Measurements from ENCODE around the gene FITM1.
A peak's percentile ranks its signal among the peaks of the same experiment; 100 is the strongest.

Gene FITM1

GRCh38 chr14:24135584-24135833, 5.0 kb downstream of the FITM1 start:
- Mint-ChIP-seq H3K27me3 (no peaks in the 10 kb centered on the region), H3K9me3 (no peaks in the 10 kb centered on the region), H3K27ac (peak overlapping the region; percentile 76), H3K4me1 (ENCODE audit: low read depth) (peaks cover 64% of the 10 kb centered on the region), H3K36me3 (ENCODE audit: low read depth) (peaks cover 60% of the 10 kb centered on the region), H3K4me3 (peak overlapping the region; percentile 85)
- intact Hi-C loops (cut with micrococcal nuclease) = no loop called here

GRCh38 chr14:24135834-24136683, 5.6 kb downstream of the FITM1 start, which contains the start of gene PSME1:
PSME1 (plus strand) TSS chr14:24136194; CDS start chr14:24136263, 69 bp downstream.
- Mint-ChIP-seq H3K36me3 (ENCODE audit: low read depth) (peaks cover 61% of the 10 kb centered on the region), H3K4me1 (ENCODE audit: low read depth) (peaks cover 64% of the 10 kb centered on the region), H3K27ac (peak within 1 kb of the TSS; percentile 76), H3K4me3 (peak within 1 kb of the TSS; percentile 85), H3K9me3 (no peaks in the 10 kb centered on the region), H3K27me3 (no peaks in the 10 kb centered on the region)
- intact Hi-C loops (cut with micrococcal nuclease) = loop anchor here (1.0 kb wide), 1 partner anchor 21 kb away; no protein-coding TSS in a partner anchor

- Mint-ChIP-seq H3K27me3 (no peaks in the 10 kb centered on the region), H3K4me3 (peak overlapping the region; percentile 85), H3K4me1 (ENCODE audit: low read depth) (peaks cover 62% of the 10 kb centered on the region), H3K36me3 (ENCODE audit: low read depth) (peaks cover 57% of the 10 kb centered on the region), H3K27ac (peak overlapping the region; percentile 76), H3K9me3 (no peaks in the 10 kb centered on the region)
- intact Hi-C loops (cut with micrococcal nuclease) = loop anchor here (1.0 kb wide), 1 partner anchor 22 kb away; no protein-coding TSS in a partner anchor
Observed at GRCh38 chr14:24136684-24137528, 6.4 kb downstream of the FITM1 start.

GRCh38 chr14:24137529-24138395, 7.3 kb downstream of the FITM1 start:
- Mint-ChIP-seq H3K9me3 (no peaks in the 10 kb centered on the region), H3K4me1 (ENCODE audit: low read depth) (peaks cover 66% of the 10 kb centered on the region), H3K4me3 (no peak overlapping the region), H3K27me3 (no peaks in the 10 kb centered on the region), H3K27ac (peak overlapping the region; percentile 76), H3K36me3 (ENCODE audit: low read depth) (peaks cover 52% of the 10 kb centered on the region)
- intact Hi-C loops (cut with micrococcal nuclease) = no loop called here

GRCh38 chr14:24138396-24139271, 8.2 kb downstream of the FITM1 start:
- peak overlapping the region; percentile 76 for H3K27ac Mint-ChIP-seq
- intact Hi-C loops (cut with micrococcal nuclease) = no loop called here
- no peaks in the 10 kb centered on the region for H3K9me3 Mint-ChIP-seq
- peaks cover 67% of the 10 kb centered on the region for H3K4me1 Mint-ChIP-seq (ENCODE audit: low read depth)
- H3K4me3 Mint-ChIP-seq = no peak overlapping the region
- H3K36me3 Mint-ChIP-seq (ENCODE audit: low read depth) = peaks cover 57% of the 10 kb centered on the region
- H3K27me3 Mint-ChIP-seq = no peaks in the 10 kb centered on the region

- Mint-ChIP-seq H3K27me3 (no peaks in the 10 kb centered on the region), H3K4me1 (ENCODE audit: low read depth) (peaks cover 72% of the 10 kb centered on the region), H3K36me3 (ENCODE audit: low read depth) (peaks cover 65% of the 10 kb centered on the region), H3K4me3 (no peak overlapping the region), H3K9me3 (no peaks in the 10 kb centered on the region), H3K27ac (peak overlapping the region; percentile 42)
- intact Hi-C loops (cut with micrococcal nuclease) = no loop called here
Observed at GRCh38 chr14:24139272-24139934, 8.9 kb downstream of the FITM1 start.

GRCh38 chr14:24141097-24141880, 10.8 kb downstream of the FITM1 start, which contains the start of gene EMC9:
EMC9 (minus strand) TSS chr14:24141591; CDS start chr14:24141304, 287 bp downstream.
- intact Hi-C loops (cut with micrococcal nuclease) = loop anchor here (1.0 kb wide), 1 partner anchor 27 kb away; the partner anchor contains the start of genes DCAF11 and NRL
- Mint-ChIP-seq H3K36me3 (ENCODE audit: low read depth) (peaks cover 81% of the 10 kb centered on the region), H3K4me3 (peak within 1 kb of the TSS; percentile 95), H3K4me1 (ENCODE audit: low read depth) (peaks cover 82% of the 10 kb centered on the region), H3K27me3 (no peaks in the 10 kb centered on the region), H3K27ac (peak within 1 kb of the TSS; percentile 86), H3K9me3 (no peaks in the 10 kb centered on the region)

GRCh38 chr14:24143511-24143910, 13.1 kb downstream of the FITM1 start:
- intact Hi-C loops (cut with micrococcal nuclease) = no loop called here

GRCh38 chr14:24144451-24144850, 14.0 kb downstream of the FITM1 start:
- Mint-ChIP-seq H3K27ac (no peak overlapping the region), H3K4me1 (ENCODE audit: low read depth) (peaks cover 69% of the 10 kb centered on the region), H3K27me3 (no peaks in the 10 kb centered on the region), H3K36me3 (ENCODE audit: low read depth) (peaks cover 80% of the 10 kb centered on the region), H3K9me3 (no peaks in the 10 kb centered on the region), H3K4me3 (no peak overlapping the region)
- intact Hi-C loops (cut with micrococcal nuclease) = no loop called here

More at GRCh38 chr14:24143511-24143910, 13.1 kb downstream of the FITM1 start:
- Mint-ChIP-seq H3K9me3 (no peaks in the 10 kb centered on the region), H3K27ac (no peak overlapping the region), H3K4me3 (no peak overlapping the region), H3K36me3 (ENCODE audit: low read depth) (peaks cover 80% of the 10 kb centered on the region), H3K4me1 (ENCODE audit: low read depth) (peaks cover 69% of the 10 kb centered on the region), H3K27me3 (no peaks in the 10 kb centered on the region)

GRCh38 chr14:24145219-24145618, 14.8 kb downstream of the FITM1 start:
- Mint-ChIP-seq H3K9me3 (no peaks in the 10 kb centered on the region), H3K27ac (peak overlapping the region; percentile 91), H3K36me3 (ENCODE audit: low read depth) (peaks cover 84% of the 10 kb centered on the region), H3K27me3 (no peaks in the 10 kb centered on the region), H3K4me3 (peak overlapping the region; percentile 98), H3K4me1 (ENCODE audit: low read depth) (peaks cover 69% of the 10 kb centered on the region)
- intact Hi-C loops (cut with micrococcal nuclease) = no loop called here

- peaks cover 67% of the 10 kb centered on the region for H3K4me1 Mint-ChIP-seq (ENCODE audit: low read depth)
- H3K36me3 Mint-ChIP-seq (ENCODE audit: low read depth) = peaks cover 85% of the 10 kb centered on the region
- peak overlapping the region; percentile 98 for H3K4me3 Mint-ChIP-seq
- peak overlapping the region; percentile 91 for H3K27ac Mint-ChIP-seq
- H3K27me3 Mint-ChIP-seq = no peaks in the 10 kb centered on the region
- H3K9me3 Mint-ChIP-seq = no peaks in the 10 kb centered on the region
- intact Hi-C loops (cut with micrococcal nuclease) = loop anchor here (2.0 kb wide), 2 partner anchors 43 to 87 kb away; partner anchors contain the start of genes GMPR2, IPO4 and NEDD8
Observed at GRCh38 chr14:24145690-24146452, 15.4 kb downstream of the FITM1 start.

All from dendritic cell treated with granulocyte-macrophage colony-stimulating factor and Interleukin-4, amounts not matched to agents 40 ng/mL and 50 ng/mL, for 4 days (primary cell).